ENCODE data around the gene ST7. TPM values are rescaled to one million over a fixed set of nuclear protein-coding genes. Genes with fewer than 3 reads are reported as not detected.
"Not testable (repeated sequence)": the region's sequence is repeated elsewhere in the genome, so short reads cannot be mapped to it uniquely, and the experiment has no call there.

Gene ST7
- total and polyA plus RNA-seq, 2 experiments from 2014 or later = 9.9 to 18.3 TPM

GRCh38 chr7:117030346-117030745 lies 77.0 kb downstream of the ST7 start:
- H3F3A ChIP-seq (replicated peaks; ENCODE audit: low read depth); H3K4me1 Mint-ChIP-seq; DNase-seq (ENCODE audit: low spot score); H3K4me3 Mint-ChIP-seq; H3K79me2 ChIP-seq (replicated peaks; ENCODE audit: insufficient read depth); H2AFZ ChIP-seq; H3K27me3 ChIP-seq (ENCODE audit: insufficient read depth); H3K27me3 Mint-ChIP-seq (ENCODE audit: insufficient read depth, low read depth, poor library complexity); H3K4me3 ChIP-seq; H3K27ac Mint-ChIP-seq; H4K20me1 ChIP-seq (replicated peaks; ENCODE audit: insufficient read depth); ATAC-seq; H3K4me1 ChIP-seq (ENCODE audit: insufficient read depth); H3K36me3 ChIP-seq (ENCODE audit: insufficient read depth); H3K4me2 ChIP-seq; H3K9me2 ChIP-seq (ENCODE audit: insufficient read depth); H3K27ac ChIP-seq (ENCODE audit: low read depth): not testable (repeated sequence)
- peaks cover 11% of the 10 kb centered on the region for H3K9me3 Mint-ChIP-seq
- peaks cover 12% of the 10 kb centered on the region; the same call in 2 of the 3 replicates for H3K36me3 Mint-ChIP-seq (ENCODE audit: low read depth)

DNA sequence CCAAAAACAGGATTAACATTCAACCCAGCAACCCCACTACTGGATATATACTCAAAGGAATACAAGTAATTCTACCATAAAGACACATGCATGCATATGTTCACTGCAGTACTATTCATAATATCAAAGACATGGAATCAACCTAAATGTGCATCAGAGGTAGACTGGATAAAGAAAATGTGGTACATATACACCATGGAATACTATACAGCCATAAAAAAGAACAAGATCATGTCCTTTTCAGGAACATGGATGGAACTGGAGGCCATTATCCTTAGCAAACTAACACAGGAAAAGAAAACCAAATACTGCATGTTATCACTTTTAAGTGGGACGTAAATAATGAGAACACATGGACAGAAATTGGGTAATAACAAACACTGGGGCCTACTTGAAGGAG lies 77.5 kb downstream of the ST7 start:
- not testable (repeated sequence) for DNase-seq (ENCODE audit: low spot score); H3K4me1 ChIP-seq (ENCODE audit: insufficient read depth); H3K27me3 ChIP-seq (ENCODE audit: insufficient read depth); H3K27ac Mint-ChIP-seq; H3K4me2 ChIP-seq; H3F3A ChIP-seq (replicated peaks; ENCODE audit: low read depth); H3K9me2 ChIP-seq (ENCODE audit: insufficient read depth); H3K79me2 ChIP-seq (replicated peaks; ENCODE audit: insufficient read depth); H2AFZ ChIP-seq; H3K4me3 Mint-ChIP-seq; H4K20me1 ChIP-seq (replicated peaks; ENCODE audit: insufficient read depth); H3K27me3 Mint-ChIP-seq (ENCODE audit: insufficient read depth, low read depth, poor library complexity); H3K36me3 ChIP-seq (ENCODE audit: insufficient read depth); ATAC-seq; H3K4me3 ChIP-seq; H3K4me1 Mint-ChIP-seq; H3K27ac ChIP-seq (ENCODE audit: low read depth)
- H3K36me3 Mint-ChIP-seq (ENCODE audit: low read depth) = peaks cover 12% of the 10 kb centered on the region; the same call in 2 of the 3 replicates
- H3K9me3 Mint-ChIP-seq = peaks cover 11% of the 10 kb centered on the region

DNA sequence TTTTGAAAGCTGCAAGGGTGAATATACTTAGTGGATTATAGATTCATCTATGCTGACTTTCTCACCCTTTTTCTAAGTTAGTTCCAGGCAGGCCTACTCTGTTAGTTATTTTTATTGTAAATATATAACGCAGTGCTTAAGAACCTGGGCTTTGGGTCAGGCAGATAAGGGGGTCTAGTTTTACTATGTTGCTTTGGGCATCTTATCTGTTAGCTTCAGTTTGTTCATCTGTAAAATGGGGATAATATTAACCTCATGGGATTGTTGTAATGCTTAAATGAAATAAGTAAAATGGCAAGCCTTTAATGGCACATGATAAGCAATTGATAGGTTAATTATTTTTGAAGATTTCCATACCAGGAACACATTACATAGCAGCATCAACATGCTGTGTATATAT lies 79.5 kb downstream of the ST7 start:
- no peaks in the 10 kb centered on the region for H3K27me3 ChIP-seq (ENCODE audit: insufficient read depth)
- H3K4me1 ChIP-seq (ENCODE audit: insufficient read depth) = peaks cover 6% of the 10 kb centered on the region; the same call in 1 of the 2 replicates
- no peak for TF ChIP-seq ZNF331 (CRISPR knock-in tag; IDR thresholded peaks at IDR 0.05; ENCODE audit: low read depth)
- no peak for TF ChIP-seq EZH2phosphoT487 (IDR thresholded peaks at IDR 0.05; ENCODE audit: unreplicated experiment)
- TF ChIP-seq CREB1 (CRISPR knock-in tag; IDR thresholded peaks at IDR 0.05; ENCODE audit: low read depth) = no peak
- TF ChIP-seq NANOG (IDR thresholded peaks at IDR 0.05; ENCODE audit: borderline replicate concordance) = no peak
- TF ChIP-seq EZH2 (IDR thresholded peaks at IDR 0.05; ENCODE audit: low read depth, unreplicated experiment) = no peak
- TF ChIP-seq JUNB (IDR thresholded peaks at IDR 0.05; ENCODE audit: unreplicated experiment) = no peak
- no peak for TF ChIP-seq ZNF114 (CRISPR knock-in tag; IDR thresholded peaks at IDR 0.05)
- no peak for TF ChIP-seq REST (IDR thresholded peaks at IDR 0.05; ENCODE audit: unreplicated experiment)
- TF ChIP-seq, protein P1, sequence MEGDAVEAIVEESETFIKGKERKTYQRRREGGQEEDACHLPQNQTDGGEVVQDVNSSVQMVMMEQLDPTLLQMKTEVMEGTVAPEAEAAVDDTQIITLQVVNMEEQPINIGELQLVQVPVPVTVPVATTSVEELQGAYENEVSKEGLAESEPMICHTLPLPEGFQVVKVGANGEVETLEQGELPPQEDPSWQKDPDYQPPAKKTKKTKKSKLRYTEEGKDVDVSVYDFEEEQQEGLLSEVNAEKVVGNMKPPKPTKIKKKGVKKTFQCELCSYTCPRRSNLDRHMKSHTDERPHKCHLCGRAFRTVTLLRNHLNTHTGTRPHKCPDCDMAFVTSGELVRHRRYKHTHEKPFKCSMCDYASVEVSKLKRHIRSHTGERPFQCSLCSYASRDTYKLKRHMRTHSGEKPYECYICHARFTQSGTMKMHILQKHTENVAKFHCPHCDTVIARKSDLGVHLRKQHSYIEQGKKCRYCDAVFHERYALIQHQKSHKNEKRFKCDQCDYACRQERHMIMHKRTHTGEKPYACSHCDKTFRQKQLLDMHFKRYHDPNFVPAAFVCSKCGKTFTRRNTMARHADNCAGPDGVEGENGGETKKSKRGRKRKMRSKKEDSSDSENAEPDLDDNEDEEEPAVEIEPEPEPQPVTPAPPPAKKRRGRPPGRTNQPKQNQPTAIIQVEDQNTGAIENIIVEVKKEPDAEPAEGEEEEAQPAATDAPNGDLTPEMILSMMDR (conservative IDR thresholded peaks at IDR 0.05; ENCODE audit: low read depth in 2 of 2) = no peak
- no peak for TF ChIP-seq POLR2AphosphoS5 (IDR thresholded peaks at IDR 0.05; ENCODE audit: low read depth)
- TF ChIP-seq ETS1 (IDR thresholded peaks at IDR 0.05) = no peak
- H3K4me1 Mint-ChIP-seq = peaks cover 18% of the 10 kb centered on the region
- no peaks in the 10 kb centered on the region; the same call in 1 of the 2 replicates for H3K79me2 ChIP-seq (replicated peaks; ENCODE audit: insufficient read depth)
- H3K9me3 Mint-ChIP-seq = peaks cover 11% of the 10 kb centered on the region
- no peak overlapping the region for H3K4me3 Mint-ChIP-seq
- 0 out of 2 replicates have a peak, but pooled peaks cover 9% of the 10 kb centered on the region for H3K36me3 ChIP-seq (ENCODE audit: insufficient read depth)
- DNase-seq (ENCODE audit: low spot score) = no peak
- 0 out of 2 replicates have a peak, but pooled peaks cover 4% of the 10 kb centered on the region for H4K20me1 ChIP-seq (replicated peaks; ENCODE audit: insufficient read depth)
- no peak overlapping the region for H2AFZ ChIP-seq
- H3K36me3 Mint-ChIP-seq (ENCODE audit: low read depth) = peaks cover 12% of the 10 kb centered on the region; the same call in 2 of the 3 replicates
- no peak overlapping the region for H3K27ac ChIP-seq (ENCODE audit: low read depth)
- H3F3A ChIP-seq (replicated peaks; ENCODE audit: low read depth) = no peaks in the 10 kb centered on the region
- no peaks in the 10 kb centered on the region for H3K9me2 ChIP-seq (ENCODE audit: insufficient read depth)
- H3K27ac Mint-ChIP-seq = no peak overlapping the region
- H3K27me3 Mint-ChIP-seq (ENCODE audit: insufficient read depth, low read depth, poor library complexity) = peaks cover 4% of the 10 kb centered on the region
- ATAC-seq = no peak
- H3K4me3 ChIP-seq = no peak overlapping the region
- H3K4me2 ChIP-seq = no peak overlapping the region
